LNCAP (cell line): ENCODE data around the gene NRG4.

ENCODE experiments used
- TF ChIP-seq, protein P1 (sequence below): fragments of 450-650 bp; IDR thresholded peaks from 2 replicates; pipeline ENCODE4 v1.5.1; 2017; ENCODE audit warnings: mild to moderate bottlenecking

NRG4 gene

DNA sequence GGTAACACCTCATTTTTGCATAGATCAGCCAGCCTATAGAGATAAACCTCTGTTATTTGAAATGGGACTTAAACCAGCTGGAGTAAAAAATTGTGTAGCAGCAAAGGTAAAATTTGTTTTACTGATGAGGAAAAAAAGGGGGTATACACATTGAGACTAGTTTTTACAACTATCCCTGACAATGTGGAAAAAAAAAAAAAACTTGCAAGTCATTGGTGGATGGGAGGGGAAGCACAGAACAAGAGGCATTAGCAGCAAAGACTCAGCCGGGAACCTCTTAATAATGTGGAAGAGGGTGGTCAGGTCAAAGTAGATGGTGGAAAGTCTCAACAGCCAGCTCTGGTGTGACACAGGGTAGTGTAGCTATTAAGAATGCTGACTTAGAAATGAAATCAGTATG, 94.1 kb downstream of the NRG4 start:
- TF ChIP-seq, protein P1, sequence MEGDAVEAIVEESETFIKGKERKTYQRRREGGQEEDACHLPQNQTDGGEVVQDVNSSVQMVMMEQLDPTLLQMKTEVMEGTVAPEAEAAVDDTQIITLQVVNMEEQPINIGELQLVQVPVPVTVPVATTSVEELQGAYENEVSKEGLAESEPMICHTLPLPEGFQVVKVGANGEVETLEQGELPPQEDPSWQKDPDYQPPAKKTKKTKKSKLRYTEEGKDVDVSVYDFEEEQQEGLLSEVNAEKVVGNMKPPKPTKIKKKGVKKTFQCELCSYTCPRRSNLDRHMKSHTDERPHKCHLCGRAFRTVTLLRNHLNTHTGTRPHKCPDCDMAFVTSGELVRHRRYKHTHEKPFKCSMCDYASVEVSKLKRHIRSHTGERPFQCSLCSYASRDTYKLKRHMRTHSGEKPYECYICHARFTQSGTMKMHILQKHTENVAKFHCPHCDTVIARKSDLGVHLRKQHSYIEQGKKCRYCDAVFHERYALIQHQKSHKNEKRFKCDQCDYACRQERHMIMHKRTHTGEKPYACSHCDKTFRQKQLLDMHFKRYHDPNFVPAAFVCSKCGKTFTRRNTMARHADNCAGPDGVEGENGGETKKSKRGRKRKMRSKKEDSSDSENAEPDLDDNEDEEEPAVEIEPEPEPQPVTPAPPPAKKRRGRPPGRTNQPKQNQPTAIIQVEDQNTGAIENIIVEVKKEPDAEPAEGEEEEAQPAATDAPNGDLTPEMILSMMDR, result no peak

DNA sequence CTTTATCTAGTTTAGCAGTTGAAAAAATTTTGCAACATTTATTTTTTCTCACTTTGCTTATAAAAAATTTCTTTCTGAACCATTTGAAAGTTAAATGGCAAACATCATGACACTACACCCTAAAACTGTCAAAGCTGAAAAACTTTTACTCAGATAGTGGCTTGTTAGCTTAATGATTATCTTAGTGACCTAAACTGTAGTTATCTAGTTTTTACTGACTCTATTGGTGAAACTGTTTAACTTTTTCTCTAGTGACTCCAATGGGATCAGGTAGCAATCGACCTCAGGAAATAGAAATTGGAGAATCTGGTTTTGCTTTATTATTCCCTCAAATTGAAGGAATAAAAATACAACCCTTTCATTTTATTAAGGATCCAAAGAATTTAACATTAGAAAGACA, 95.2 kb downstream of the NRG4 start:
- TF ChIP-seq, protein P1, result no peak

DNA sequence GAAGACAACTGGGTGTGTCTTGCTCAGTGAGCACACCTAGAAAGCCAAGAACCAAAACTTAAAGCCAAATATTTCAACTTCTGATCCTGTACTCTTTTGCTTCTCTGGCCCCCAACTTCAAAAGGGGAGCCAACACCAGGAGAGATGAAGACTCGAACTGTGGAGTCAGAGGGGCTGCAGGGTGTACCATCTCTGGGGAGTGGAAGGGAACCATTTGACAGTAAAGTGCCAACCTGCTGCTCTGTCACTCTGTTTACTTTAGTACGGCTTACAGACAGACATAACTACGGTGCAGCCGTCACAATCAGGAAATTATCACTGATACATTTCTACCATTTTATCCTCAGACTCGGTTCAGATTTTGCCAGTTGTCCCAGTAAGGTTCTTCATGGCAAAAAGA, 107.0 kb downstream of the NRG4 start:
- TF ChIP-seq, protein P1, result no peak

DNA sequence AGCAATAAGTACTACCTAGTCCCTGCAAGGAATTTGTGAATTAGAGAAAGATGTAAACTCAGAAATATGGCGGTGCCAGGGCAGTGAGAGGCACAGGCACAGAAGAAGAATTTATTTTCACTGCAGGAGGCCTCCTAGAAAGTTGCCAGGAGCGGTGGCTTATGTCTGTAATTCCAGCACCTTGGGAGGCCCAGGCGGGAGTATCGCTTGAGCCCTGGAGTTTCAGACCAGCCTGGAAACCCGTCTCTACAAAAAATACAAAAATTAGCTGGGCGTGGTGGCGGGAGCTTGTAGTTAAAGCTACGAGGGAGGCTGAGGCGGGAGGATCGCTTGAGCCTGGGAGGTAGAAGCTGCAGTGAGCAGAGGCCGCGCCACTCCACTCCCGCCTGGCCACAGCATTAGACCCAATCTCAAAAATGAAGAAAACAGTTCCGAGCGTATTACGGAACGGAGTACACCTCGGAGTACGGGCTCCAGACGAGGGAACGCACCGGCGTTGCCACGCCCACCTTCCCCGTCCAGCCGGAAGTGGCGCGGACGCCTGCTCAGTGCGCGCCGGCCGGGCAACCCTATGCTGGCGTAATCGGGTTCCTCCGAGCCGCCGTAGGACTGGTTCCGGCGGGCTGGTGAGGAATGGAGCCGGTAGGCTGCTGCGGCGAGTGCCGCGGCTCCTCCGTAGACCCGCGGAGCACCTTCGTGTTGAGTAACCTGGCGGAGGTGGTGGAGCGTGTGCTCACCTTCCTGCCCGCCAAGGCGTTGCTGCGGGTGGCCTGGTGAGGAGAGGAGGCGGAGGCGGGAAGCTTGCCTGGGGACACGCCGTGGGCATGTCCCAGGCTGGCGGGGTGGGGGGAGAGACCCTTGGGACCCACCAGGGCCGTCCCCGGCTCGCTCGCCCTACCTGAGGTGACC, 108.6 kb downstream of the NRG4 start, which contains the start of gene FBXO22:
TSS of gene FBXO22 (plus strand) at position 548 of the 909 bp plus-strand sequence. CDS start at position 634, 86 bp downstream.
- TF ChIP-seq, protein P1, result no peak

DNA sequence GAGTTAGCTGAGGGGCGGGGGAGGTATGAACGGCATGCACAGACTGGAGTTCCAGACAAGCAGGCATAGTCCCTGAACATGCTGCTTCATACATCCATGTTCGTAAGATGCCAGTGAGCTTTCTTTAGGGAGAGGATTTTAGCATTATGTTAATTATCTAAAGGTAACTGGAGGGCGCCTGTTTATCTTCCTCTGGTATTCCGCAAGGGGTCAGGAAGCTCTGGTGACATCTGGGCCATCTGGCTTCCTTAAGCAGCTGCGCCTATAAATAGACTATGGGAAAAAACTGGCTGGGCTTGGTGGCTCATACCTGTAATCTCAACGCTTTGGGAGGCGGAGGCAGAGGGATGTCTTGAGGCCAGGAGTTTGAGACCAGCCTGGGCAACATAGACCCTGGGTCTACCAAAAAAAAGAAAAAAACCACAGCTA, 110.1 kb downstream of the NRG4 start:
- TF ChIP-seq, protein P1, result no peak

DNA sequence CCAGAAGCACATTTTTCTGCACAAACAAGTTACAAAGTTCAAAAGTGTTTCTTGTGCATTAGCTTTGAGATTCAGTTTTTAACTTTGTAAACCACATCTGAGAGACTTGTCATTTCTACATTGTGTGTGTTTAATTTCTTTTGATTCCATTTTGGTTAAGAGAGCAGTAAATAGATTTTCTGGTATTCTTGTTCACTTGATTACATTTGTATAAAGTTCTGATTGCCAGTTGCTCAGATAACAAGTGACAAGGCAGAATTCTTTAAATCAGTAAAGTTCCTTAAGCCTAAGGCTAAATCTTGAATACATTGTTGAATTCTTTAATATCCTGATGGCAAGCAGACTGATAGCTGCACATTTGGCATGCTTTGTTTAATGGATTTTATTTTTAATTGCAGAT, 111.6 kb downstream of the NRG4 start:
- TF ChIP-seq, protein P1, result no peak

DNA sequence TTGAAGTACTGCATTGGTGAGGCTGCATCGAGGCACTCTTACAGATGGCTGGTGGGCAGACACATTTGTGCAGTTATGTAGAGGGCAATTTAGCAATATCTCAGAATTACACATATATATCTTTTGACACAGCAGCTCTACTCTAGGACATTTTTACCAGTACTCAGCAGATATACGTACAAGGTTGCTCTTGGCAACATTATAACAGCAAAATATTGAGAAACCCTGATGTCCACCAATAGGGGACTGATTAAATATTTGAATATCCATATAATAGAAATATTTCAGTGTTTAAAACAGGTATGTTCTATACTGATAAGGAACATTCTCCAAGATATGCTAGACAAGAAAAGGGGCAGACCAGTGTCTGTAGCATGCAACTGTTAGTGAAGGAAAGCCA, 116.5 kb downstream of the NRG4 start:
- TF ChIP-seq, protein P1, result no peak
